Type B pancreatic cell (in vitro differentiated cells): ENCODE data around the gene KRT82. TPM values are rescaled to one million over a fixed set of nuclear protein-coding genes. Genes with fewer than 3 reads are reported as not detected.

ENCODE experiments used
- DNase-seq: peaks from one replicate; pipeline ENCODE4 v3.0.0; 2021; ENCODE audit warnings: mixed read lengths; ENCODE audit not compliant: unreplicated experiment; ENCODE audit errors: extremely low spot score
- H3K27ac Mint-ChIP-seq: 2 replicates; pipeline ENCODE4 v1.8.0; 2021; ENCODE audit warnings: mild to moderate bottlenecking, mixed read lengths
- H3K27me3 Mint-ChIP-seq: 2 replicates; pipeline ENCODE4 v1.8.0; 2021; ENCODE audit warnings: mixed read lengths
- H3K36me3 Mint-ChIP-seq: 2 replicates; pipeline ENCODE4 v1.8.0; 2021; ENCODE audit warnings: mixed read lengths
- H3K4me1 Mint-ChIP-seq: one replicate; pipeline ENCODE4 v1.8.0; 2021; ENCODE audit warnings: mixed read lengths; ENCODE audit not compliant: unreplicated experiment
- H3K4me3 Mint-ChIP-seq: 2 replicates; pipeline ENCODE4 v1.8.0; 2021; ENCODE audit warnings: mild to moderate bottlenecking, mixed read lengths
- H3K9me3 Mint-ChIP-seq: 2 replicates; pipeline ENCODE4 v1.8.0; 2021; ENCODE audit warnings: mixed read lengths
- CTCF ChIP-seq: fragments of 200-600 bp; sonication (generic); conservative IDR thresholded peaks from 2 replicates; pipeline ENCODE4 v1.5.0; 2021; ENCODE audit warnings: antibody characterized with exemption, mild to moderate bottlenecking
- total RNA-seq: library from RNA; stranded (reverse); gene quantifications from 2 replicates; pipeline ENCODE4 v1.2.1, GENCODE V29; 2021; ENCODE audit warnings: low replicate concordance

The KRT82 gene
- total RNA-seq, 1 donor from 2014 or later, result not detected

GRCh38 chr12:52418576-52419110, 12.5 kb upstream of the KRT82 start:
- Mint-ChIP-seq H3K4me1 (peaks cover 8% of the 10 kb centered on the region), H3K27me3 (peaks cover 19% of the 10 kb centered on the region), H3K36me3 (no peaks in the 10 kb centered on the region), H3K27ac (no peak overlapping the region), H3K9me3 (no peaks in the 10 kb centered on the region), H3K4me3 (no peak overlapping the region)
- no peak for TF ChIP-seq CTCF
- no peak for DNase-seq

DNA sequence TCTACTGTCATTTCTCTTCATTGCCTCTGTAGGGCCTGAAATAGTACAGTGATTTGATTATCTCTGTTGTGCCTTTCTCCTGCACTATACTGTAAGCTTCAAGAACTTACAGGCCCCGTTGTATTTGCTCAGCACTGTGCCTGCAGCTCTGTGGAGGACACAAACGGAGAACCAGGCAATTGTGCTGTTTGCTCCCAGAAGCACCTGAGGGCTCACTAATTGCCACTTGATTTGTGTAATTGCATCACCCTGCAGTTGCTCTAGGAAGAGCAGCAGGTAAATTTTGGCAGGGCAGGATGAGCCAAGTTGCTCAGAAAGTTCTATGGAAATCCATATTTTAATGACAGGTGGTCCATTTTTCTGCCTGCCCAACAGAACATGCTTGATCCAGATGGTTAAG, 11.6 kb upstream of the KRT82 start:
- H3K36me3 Mint-ChIP-seq, result no peaks in the 10 kb centered on the region
- H3K27ac Mint-ChIP-seq, result no peak overlapping the region
- no peaks in the 10 kb centered on the region for H3K9me3 Mint-ChIP-seq
- H3K27me3 Mint-ChIP-seq, result peaks cover 24% of the 10 kb centered on the region
- TF ChIP-seq CTCF, result no peak
- peaks cover 4% of the 10 kb centered on the region for H3K4me1 Mint-ChIP-seq
- H3K4me3 Mint-ChIP-seq, result no peak overlapping the region
- DNase-seq, result no peak

- no peak for DNase-seq
- H3K36me3 Mint-ChIP-seq, result no peaks in the 10 kb centered on the region
- H3K4me3 Mint-ChIP-seq, result no peak overlapping the region
- TF ChIP-seq CTCF, result no peak
- no peaks in the 10 kb centered on the region for H3K9me3 Mint-ChIP-seq
- H3K27ac Mint-ChIP-seq, result no peak overlapping the region
- peaks cover 17% of the 10 kb centered on the region for H3K27me3 Mint-ChIP-seq
- H3K4me1 Mint-ChIP-seq, result peaks cover 4% of the 10 kb centered on the region
Measured at GRCh38 chr12:52416795-52417194, 10.7 kb upstream of the KRT82 start.

DNA sequence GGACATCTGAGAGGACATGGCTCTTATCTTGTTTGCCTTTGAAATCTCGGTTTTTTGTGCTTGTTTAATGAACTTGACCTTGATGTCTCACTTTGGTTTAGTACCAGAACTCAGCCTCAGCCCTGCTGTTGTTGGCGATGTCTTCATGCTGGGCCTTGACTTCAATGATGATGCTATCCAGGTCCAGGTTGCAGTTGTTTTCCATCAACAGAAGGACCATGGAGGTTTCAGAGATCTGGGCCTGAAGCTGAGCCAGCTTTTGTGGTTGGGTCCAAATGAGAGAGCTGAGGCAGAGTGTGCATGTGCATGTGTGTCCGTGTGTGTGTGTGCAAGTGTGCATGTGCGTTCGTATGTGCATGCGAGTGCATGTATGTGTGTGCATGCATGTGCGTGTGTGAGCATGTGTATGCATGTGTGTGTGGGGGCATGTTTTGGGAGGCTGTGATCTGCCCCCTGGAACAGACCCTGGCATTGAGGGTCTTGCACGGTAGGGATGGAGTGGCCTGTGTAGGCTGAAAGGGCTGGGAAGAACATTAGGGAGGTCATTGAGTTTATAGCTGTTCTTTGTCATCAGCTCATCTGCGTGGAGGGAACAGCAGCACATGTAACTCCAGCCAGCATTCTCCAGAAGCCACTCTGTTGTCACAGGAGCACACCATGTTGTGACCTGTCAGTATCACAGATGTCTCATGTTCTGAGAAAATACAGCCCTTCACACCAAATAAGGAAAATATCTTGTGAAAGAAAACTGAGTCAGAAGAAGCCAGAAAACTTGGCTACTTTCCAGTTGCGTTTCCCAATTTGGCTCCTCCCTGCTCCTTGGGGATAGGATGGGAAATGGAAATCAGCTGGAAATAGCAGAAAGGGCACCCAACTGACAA, 10.0 kb upstream of the KRT82 start:
- Mint-ChIP-seq H3K36me3 (no peaks in the 10 kb centered on the region), H3K27me3 (peaks cover 18% of the 10 kb centered on the region), H3K27ac (no peak overlapping the region), H3K4me1 (peaks cover 4% of the 10 kb centered on the region), H3K9me3 (no peaks in the 10 kb centered on the region), H3K4me3 (no peak overlapping the region)
- TF ChIP-seq CTCF, result no peak
- DNase-seq, result no peak

- no peaks in the 10 kb centered on the region for H3K9me3 Mint-ChIP-seq
- no peak for TF ChIP-seq CTCF
- H3K27me3 Mint-ChIP-seq, result peaks cover 17% of the 10 kb centered on the region
- H3K36me3 Mint-ChIP-seq, result no peaks in the 10 kb centered on the region
- H3K27ac Mint-ChIP-seq, result no peak overlapping the region
- peaks cover 4% of the 10 kb centered on the region for H3K4me1 Mint-ChIP-seq
- DNase-seq, result no peak
- H3K4me3 Mint-ChIP-seq, result no peak overlapping the region
Measured at GRCh38 chr12:52414936-52415335, 8.8 kb upstream of the KRT82 start.
